ENCODE data around the gene SUN5. TPM values are rescaled to one million over a fixed set of nuclear protein-coding genes. Genes with fewer than 3 reads are reported as not detected.

Gene SUN5
- total RNA-seq, 1 donor from 2014 or later, result not detected

DNA sequence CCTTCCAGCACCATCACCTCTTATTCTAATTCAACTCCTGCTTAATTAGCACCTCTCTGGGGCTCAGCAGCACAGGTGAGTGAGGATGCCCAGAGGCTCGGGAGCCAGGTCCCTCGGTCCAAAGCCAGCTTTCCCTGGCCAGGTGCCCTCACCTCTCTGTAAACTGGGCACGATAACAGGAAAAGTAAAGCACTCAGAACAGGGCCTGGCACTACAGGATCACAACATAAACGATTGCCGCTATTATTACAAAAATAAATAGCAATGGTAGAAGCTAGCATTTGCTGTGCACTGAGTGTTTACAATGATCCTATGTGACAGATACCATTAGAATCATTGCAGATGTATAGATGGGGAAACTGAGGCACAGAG, 5.9 kb upstream of the SUN5 start:
- H3K36me3 Mint-ChIP-seq (ENCODE audit: insufficient read depth), result no peaks in the 10 kb centered on the region
- no peaks in the 10 kb centered on the region for H3K4me1 Mint-ChIP-seq (ENCODE audit: low read depth)
- no peak overlapping the region for H3K4me3 Mint-ChIP-seq (ENCODE audit: low read depth)
- no peak for DNase-seq (ENCODE audit: low spot score, unreplicated experiment)
- H3K27ac Mint-ChIP-seq, result no peak overlapping the region
- TF ChIP-seq CTCF (IDR thresholded peaks at IDR 0.05; ENCODE audit: unreplicated experiment), result no peak
- peaks cover 24% of the 10 kb centered on the region for H3K27me3 Mint-ChIP-seq
- H3K9me3 Mint-ChIP-seq (ENCODE audit: low read depth), result peaks cover 3% of the 10 kb centered on the region

- peaks cover 18% of the 10 kb centered on the region for H3K27me3 Mint-ChIP-seq
- no peak overlapping the region for H3K4me3 Mint-ChIP-seq (ENCODE audit: low read depth)
- DNase-seq (ENCODE audit: low spot score, unreplicated experiment), result no peak
- H3K9me3 Mint-ChIP-seq (ENCODE audit: low read depth), result peaks cover 4% of the 10 kb centered on the region
- H3K27ac Mint-ChIP-seq, result no peak overlapping the region
- H3K36me3 Mint-ChIP-seq (ENCODE audit: insufficient read depth), result no peaks in the 10 kb centered on the region
- no peaks in the 10 kb centered on the region for H3K4me1 Mint-ChIP-seq (ENCODE audit: low read depth)
- no peak for TF ChIP-seq CTCF (IDR thresholded peaks at IDR 0.05; ENCODE audit: unreplicated experiment)
Measured at GRCh38 chr20:33009214-33010132, 5.2 kb upstream of the SUN5 start.

- H3K27ac Mint-ChIP-seq, result no peak overlapping the region
- H3K27me3 Mint-ChIP-seq, result peaks cover 11% of the 10 kb centered on the region
- H3K36me3 Mint-ChIP-seq (ENCODE audit: insufficient read depth), result no peaks in the 10 kb centered on the region
- H3K4me1 Mint-ChIP-seq (ENCODE audit: low read depth), result no peaks in the 10 kb centered on the region
- no peak for DNase-seq (ENCODE audit: low spot score, unreplicated experiment)
- H3K9me3 Mint-ChIP-seq (ENCODE audit: low read depth), result peaks cover 4% of the 10 kb centered on the region
- TF ChIP-seq CTCF (IDR thresholded peaks at IDR 0.05; ENCODE audit: unreplicated experiment), result no peak
- no peak overlapping the region for H3K4me3 Mint-ChIP-seq (ENCODE audit: low read depth)
Measured at GRCh38 chr20:33008336-33009213, 4.3 kb upstream of the SUN5 start.

GRCh38 chr20:33007376-33008335, 3.4 kb upstream of the SUN5 start, which contains the start of gene BPIFB2:
TSS of gene BPIFB2 (plus strand) at chr20:33007704. CDS start at chr20:33008575, 871 bp downstream.
- no peak for DNase-seq (ENCODE audit: low spot score, unreplicated experiment)
- H3K27me3 Mint-ChIP-seq, result peaks cover 11% of the 10 kb centered on the region
- H3K36me3 Mint-ChIP-seq (ENCODE audit: insufficient read depth), result no peaks in the 10 kb centered on the region
- peaks cover 4% of the 10 kb centered on the region for H3K9me3 Mint-ChIP-seq (ENCODE audit: low read depth)
- H3K4me1 Mint-ChIP-seq (ENCODE audit: low read depth), result no peaks in the 10 kb centered on the region
- H3K4me3 Mint-ChIP-seq (ENCODE audit: low read depth), result no peak within 1 kb of the TSS
- no peak for TF ChIP-seq CTCF (IDR thresholded peaks at IDR 0.05; ENCODE audit: unreplicated experiment)
- H3K27ac Mint-ChIP-seq, result no peak within 1 kb of the TSS
